GM23248 (cell line): Measurements from ENCODE around the gene CD109. TPM values are rescaled to one million over a fixed set of nuclear protein-coding genes. Genes with fewer than 3 reads are reported as not detected.
A peak's percentile ranks its signal among the peaks of the same experiment; 100 is the strongest.
"Not testable (repeated sequence)": the region's sequence is repeated elsewhere in the genome, so short reads cannot be mapped to it uniquely, and the experiment has no call there.

Experiments
- DNase-seq: peaks from one replicate; pipeline ENCODE4 v3.0.0-alpha.2; 2015
- H2AFZ ChIP-seq: fragments of 200-600 bp; sonication (generic); 2 replicates; pipeline ENCODE4 v1.6.1; 2016; ENCODE audit warnings: antibody characterized with exemption
- H3F3A ChIP-seq: fragments of 200-600 bp; sonication (generic); 2 replicates; pipeline ENCODE4 v1.6.1; 2016; ENCODE audit warnings: mild to moderate bottlenecking, antibody characterized with exemption, mixed run types; ENCODE audit not compliant: insufficient read depth
- H3K27ac ChIP-seq: fragments of 200-600 bp; sonication (generic); 2 replicates; pipeline ENCODE4 v1.5.1; 2016; ENCODE audit warnings: mild to moderate bottlenecking
- H3K27me3 ChIP-seq: fragments of 200-600 bp; sonication (generic); replicated peaks from 2 replicates; pipeline ENCODE4 v1.6.1; 2016; ENCODE audit warnings: mild to moderate bottlenecking; ENCODE audit not compliant: insufficient read depth
- H3K36me3 ChIP-seq: fragments of 200-600 bp; sonication (generic); 2 replicates; pipeline ENCODE4 v1.6.1; 2016; ENCODE audit warnings: low read depth, mild to moderate bottlenecking
- H3K4me1 ChIP-seq: fragments of 200-600 bp; sonication (generic); 2 replicates; pipeline ENCODE4 v1.6.1; 2016; ENCODE audit warnings: mild to moderate bottlenecking; ENCODE audit not compliant: insufficient read depth
- H3K4me2 ChIP-seq: fragments of 200-600 bp; sonication (generic); one replicate; pipeline ENCODE4 v1.6.1; 2016; ENCODE audit warnings: mild to moderate bottlenecking; ENCODE audit not compliant: unreplicated experiment
- H3K4me3 ChIP-seq: fragments of 200-600 bp; sonication (generic); 2 replicates; pipeline ENCODE4 v1.5.1; 2016; ENCODE audit warnings: mild to moderate bottlenecking
- H3K79me2 ChIP-seq: fragments of 200-600 bp; sonication (generic); 2 replicates; pipeline ENCODE4 v1.6.1; 2016; ENCODE audit warnings: mild to moderate bottlenecking; ENCODE audit not compliant: insufficient read depth
- H3K9ac ChIP-seq: fragments of 200-600 bp; sonication (generic); 2 replicates; pipeline ENCODE4 v1.6.1; 2016; ENCODE audit warnings: mild to moderate bottlenecking
- H3K9me2 ChIP-seq: fragments of 200-600 bp; sonication (generic); 2 replicates; pipeline ENCODE4 v1.6.1; 2016; ENCODE audit warnings: mixed run types, mild to moderate bottlenecking, moderate library complexity; ENCODE audit not compliant: insufficient read depth
- H3K9me3 ChIP-seq: fragments of 200-600 bp; sonication (generic); one replicate; pipeline ENCODE4 v1.6.1; 2017; ENCODE audit warnings: low read depth
- H4K20me1 ChIP-seq: fragments of 200-600 bp; sonication (generic); 2 replicates; pipeline ENCODE4 v1.6.0; 2016; ENCODE audit not compliant: insufficient read depth
- EZH2 ChIP-seq: fragments of 200-600 bp; sonication (generic); IDR thresholded peaks from 2 replicates; pipeline ENCODE4 v1.6.1; 2018; ENCODE audit warnings: antibody characterized with exemption, mild to moderate bottlenecking; ENCODE audit not compliant: insufficient read depth, poor library complexity, severe bottlenecking
- EZH2phosphoT487 ChIP-seq: fragments of 200-600 bp; sonication (generic); IDR thresholded peaks from 2 replicates; pipeline ENCODE4 v1.6.1; 2018; ENCODE audit warnings: antibody characterized with exemption, moderate library complexity, mild to moderate bottlenecking, low read depth; ENCODE audit not compliant: insufficient read depth
- WGBS, 2 experiments: methylation state at CpG; one replicate each; pipeline ENCODE4 v1.1.6; 2015 to 2017; ENCODE audit warnings: low lambda C conversion rate in 2 of 2, low coverage in 1 of 2; ENCODE audit errors: missing lambda C conversion rate in 2 of 2; 5-methylcytosine and 5-hydroxymethylcytosine counted together
- in situ Hi-C: fragments of 300-500 bp; cut with MboI; formaldehyde crosslinking; loops from 2 replicates; pipeline ENCODE4 v1.15.0; 2020
- polyA plus RNA-seq: library from polyadenylated mRNA; unstranded; fragments of >200 nt; fragmentation: Nextera tagmentation; extraction: Ambion mirVana; gene quantifications from 2 replicates; pipeline ENCODE4 v1.2.1, GENCODE V29; 2016
- total RNA-seq: library from RNA; depleted of rRNA; stranded (reverse); fragments of >200 nt; shearing (Covaris generic); gene quantifications from 2 replicates; pipeline ENCODE4 v1.2.3, GENCODE V29; 2014

CD109 gene
- total and polyA plus RNA-seq, 2 experiments from 2014 or later = 31.3 to 68.6 TPM

DNA sequence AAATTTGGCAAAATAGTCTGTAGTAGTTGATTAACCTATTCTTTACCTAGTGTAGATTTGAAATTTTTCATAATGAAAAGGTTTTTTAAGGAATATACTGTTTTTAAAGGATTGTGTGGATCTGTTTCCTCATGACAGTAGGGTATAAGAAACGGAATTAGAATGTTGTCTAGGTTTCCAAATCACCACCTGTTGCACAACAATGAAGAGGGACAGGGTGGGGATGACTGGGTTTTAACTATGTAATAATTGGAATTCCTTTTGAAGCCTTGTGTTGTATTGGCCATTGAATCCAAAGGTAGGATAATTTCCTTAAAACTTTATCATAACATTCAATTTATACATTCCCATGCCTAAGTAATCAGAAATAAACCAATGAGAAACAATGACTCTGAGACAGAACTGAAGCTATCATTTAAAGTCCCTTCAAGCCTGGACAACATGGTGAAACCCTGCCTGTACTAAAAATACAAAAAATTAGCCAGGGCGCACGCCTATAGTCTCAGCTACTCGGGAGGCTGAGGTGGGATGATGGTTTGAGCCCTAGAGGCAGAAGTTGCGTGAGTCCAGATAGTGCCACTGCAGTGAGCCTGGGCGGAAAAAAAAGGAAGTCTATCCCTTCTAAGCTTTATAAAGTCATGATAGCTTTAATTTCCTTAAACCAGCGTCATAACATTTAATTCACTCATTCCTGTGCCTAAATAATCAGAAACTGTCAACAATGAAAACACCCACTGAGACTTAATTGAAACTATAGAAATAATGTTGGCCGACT is 23.9 kb upstream of the CD109 start:
- Histone ChIP-seq H3K9me3 (no peaks in the 10 kb centered on the region), H3K36me3 (no peaks in the 10 kb centered on the region), H3K4me3 (no peak overlapping the region), H3K27ac (no peak overlapping the region), H3K27me3 (no peaks in the 10 kb centered on the region), H4K20me1 (no peaks in the 10 kb centered on the region), H3K9ac (no peak overlapping the region), H2AFZ (no peak overlapping the region), H3K9me2 (no peaks in the 10 kb centered on the region), H3K4me1 (no peaks in the 10 kb centered on the region), H3K79me2 (no peaks in the 10 kb centered on the region), H3F3A (no peaks in the 10 kb centered on the region), H3K4me2 (no peak overlapping the region)
- 90% methylated on average over 8 of the region's 8 CpGs for WGBS, 2 experiments
- DNase-seq = no peak
- in situ Hi-C loops = no loop called here
- TF ChIP-seq EZH2phosphoT487 (no peak), EZH2 (no peak)

- in situ Hi-C loops = no loop called here
Observed at GRCh38 chr6:73675466-73676098, 20.4 kb upstream of the CD109 start.

DNA sequence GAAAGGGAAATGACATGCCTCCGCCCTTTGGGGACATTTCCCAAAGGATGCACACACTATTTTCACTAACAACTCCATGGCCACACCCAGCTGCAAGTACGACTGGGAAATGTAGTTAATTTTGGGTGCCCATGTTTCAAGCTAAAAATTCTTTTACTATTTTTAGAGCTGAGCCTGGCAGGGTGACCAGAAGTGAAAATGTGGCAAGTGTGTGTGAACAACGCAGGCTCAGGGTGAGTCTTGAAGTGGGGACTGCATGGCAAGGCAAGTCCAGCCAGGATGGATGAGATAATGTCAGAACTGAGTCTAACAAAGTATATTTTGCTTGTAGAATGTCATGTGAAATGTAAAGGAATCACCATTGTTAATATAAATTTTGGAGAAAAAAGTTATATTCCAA is 17.0 kb upstream of the CD109 start:
- Histone ChIP-seq H3K9ac (no peak overlapping the region), H3F3A (0 out of 2 replicates have a peak, but pooled peaks cover 3% of the 10 kb centered on the region), H4K20me1 (no peaks in the 10 kb centered on the region), H3K27ac (no peak overlapping the region), H3K27me3 (no peaks in the 10 kb centered on the region), H3K79me2 (no peaks in the 10 kb centered on the region), H3K9me3 (no peaks in the 10 kb centered on the region), H2AFZ (no peak overlapping the region), H3K4me1 (peaks cover 9% of the 10 kb centered on the region), H3K36me3 (no peaks in the 10 kb centered on the region), H3K4me3 (no peak overlapping the region), H3K9me2 (no peaks in the 10 kb centered on the region), H3K4me2 (no peak overlapping the region)
- no peak for DNase-seq
- 47 to 56% methylated on average over 3 of the region's 3 CpGs for WGBS, 2 experiments
- TF ChIP-seq EZH2 (no peak), EZH2phosphoT487 (no peak)
- in situ Hi-C loops = no loop called here

More at GRCh38 chr6:73675466-73676098, 20.4 kb upstream of the CD109 start:
- TF ChIP-seq EZH2phosphoT487 (no peak), EZH2 (no peak)
- 0 out of 2 replicates have a peak, but pooled peaks cover 3% of the 10 kb centered on the region for H3F3A ChIP-seq
- H3K4me2 ChIP-seq = no peak overlapping the region
- no peaks in the 10 kb centered on the region for H3K9me2 ChIP-seq
- H4K20me1 ChIP-seq = no peaks in the 10 kb centered on the region
- H3K9ac ChIP-seq = no peak overlapping the region
- H3K27ac ChIP-seq = no peak overlapping the region
- H3K9me3 ChIP-seq = no peaks in the 10 kb centered on the region
- WGBS, 2 experiments = 34 to 39% methylated on average over 4 of the region's 4 CpGs
- no peaks in the 10 kb centered on the region for H3K27me3 ChIP-seq
- H3K36me3 ChIP-seq = no peaks in the 10 kb centered on the region
- no peaks in the 10 kb centered on the region for H3K79me2 ChIP-seq
- no peak overlapping the region for H3K4me3 ChIP-seq
- peaks cover 6% of the 10 kb centered on the region for H3K4me1 ChIP-seq
- peak; percentile 78 for DNase-seq
- no peak overlapping the region for H2AFZ ChIP-seq

DNA sequence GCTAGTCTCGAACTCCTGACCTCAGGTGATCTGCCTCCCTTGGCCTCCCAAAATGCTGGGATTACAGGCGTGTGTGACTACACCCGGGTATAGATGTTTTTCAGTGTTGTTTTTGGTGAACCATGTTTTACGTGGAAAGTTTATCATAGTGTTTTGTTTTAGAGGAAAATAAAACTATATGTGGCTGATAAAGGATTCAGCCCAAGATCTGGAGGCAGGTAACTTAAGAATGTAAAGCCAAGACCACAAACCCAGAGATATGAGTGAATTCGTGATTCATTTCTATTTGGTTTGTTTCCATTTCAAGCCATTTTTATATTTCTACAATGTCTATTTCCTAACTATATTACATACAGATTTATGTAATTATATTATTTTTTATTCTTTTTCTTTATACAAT is 16.2 kb upstream of the CD109 start:
- in situ Hi-C loops = loop anchor here (5.0 kb wide), 1 partner anchor 52 kb away; no protein-coding TSS in a partner anchor
- not testable (repeated sequence) for H2AFZ ChIP-seq, H3K36me3 ChIP-seq, H3F3A ChIP-seq, H3K4me2 ChIP-seq, H3K4me1 ChIP-seq, H3K9me3 ChIP-seq, DNase-seq, H3K27ac ChIP-seq, H3K27me3 ChIP-seq, H3K9me2 ChIP-seq, H4K20me1 ChIP-seq, H3K9ac ChIP-seq, H3K79me2 ChIP-seq, H3K4me3 ChIP-seq
- WGBS, 2 experiments = 93% methylated on average over 5 of the region's 5 CpGs
